Measurements from ENCODE around the gene SELENOF. TPM values are rescaled to one million over a fixed set of nuclear protein-coding genes. Genes with fewer than 3 reads are reported as not detected.

SELENOF gene
- 10 to 100 TPM; 56.4 to 67.6 (median 61.0) TPM for total RNA-seq
- polyA plus RNA-seq, result 10 to 100 TPM; 56.2 to 91.4 (median 75.2) TPM
- long read RNA-seq, donor 1, transcript SELENOF-201 (5 exons, 1,781 nt), result major isoform, 10 of 13 reads
- long read RNA-seq, donor 1, partial matches to known transcripts, result 0 of 13 reads
- long read RNA-seq, donor 1, other reads (novel, unspliced or antisense), result 1 of 13 reads
- long read RNA-seq, donor 2, transcript SELENOF-201 (5 exons, 1,781 nt), result major isoform, 25 of 30 reads
- long read RNA-seq, donor 2, partial matches to known transcripts, result 1 of 30 reads
- long read RNA-seq, donor 2, other reads (novel, unspliced or antisense), result 4 of 30 reads

GRCh38 chr1:86913896-86914600 lies at the start of gene SELENOF:
Gene SELENOF, minus strand, starts transcription at chr1:86914126. Its CDS starts 15 bp downstream, at chr1:86914111.
- intact Hi-C loops (cut with DNase I), result loop anchor here in 1 of 2 donors (10.0 kb wide), 2 partner anchors 129 to 171 kb away; no protein-coding TSS in a partner anchor
- Histone ChIP-seq H3K27ac (peak within 1 kb of the TSS; percentile 98), H3K9me3 (no peaks in the 10 kb centered on the region), H3K4me3 (peak within 1 kb of the TSS; percentile 93), H3K36me3 (ENCODE audit: insufficient read depth in 1 of 2, low read depth in 1 of 2) (peaks cover 0 to 9% of the 10 kb centered on the region in 2 donors), H3K27me3 (ENCODE audit: insufficient read depth in 3 of 3, low read length in 2 of 3) (no peaks in the 10 kb centered on the region), H3K4me1 (peaks cover 19% of the 10 kb centered on the region)
- TF ChIP-seq, protein P1, sequence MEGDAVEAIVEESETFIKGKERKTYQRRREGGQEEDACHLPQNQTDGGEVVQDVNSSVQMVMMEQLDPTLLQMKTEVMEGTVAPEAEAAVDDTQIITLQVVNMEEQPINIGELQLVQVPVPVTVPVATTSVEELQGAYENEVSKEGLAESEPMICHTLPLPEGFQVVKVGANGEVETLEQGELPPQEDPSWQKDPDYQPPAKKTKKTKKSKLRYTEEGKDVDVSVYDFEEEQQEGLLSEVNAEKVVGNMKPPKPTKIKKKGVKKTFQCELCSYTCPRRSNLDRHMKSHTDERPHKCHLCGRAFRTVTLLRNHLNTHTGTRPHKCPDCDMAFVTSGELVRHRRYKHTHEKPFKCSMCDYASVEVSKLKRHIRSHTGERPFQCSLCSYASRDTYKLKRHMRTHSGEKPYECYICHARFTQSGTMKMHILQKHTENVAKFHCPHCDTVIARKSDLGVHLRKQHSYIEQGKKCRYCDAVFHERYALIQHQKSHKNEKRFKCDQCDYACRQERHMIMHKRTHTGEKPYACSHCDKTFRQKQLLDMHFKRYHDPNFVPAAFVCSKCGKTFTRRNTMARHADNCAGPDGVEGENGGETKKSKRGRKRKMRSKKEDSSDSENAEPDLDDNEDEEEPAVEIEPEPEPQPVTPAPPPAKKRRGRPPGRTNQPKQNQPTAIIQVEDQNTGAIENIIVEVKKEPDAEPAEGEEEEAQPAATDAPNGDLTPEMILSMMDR (IDR thresholded peaks at IDR 0.05), result peak; percentile 3
- WGBS, 3 donors, result 0 to 1% (median 0%) methylated on average over 44 of the region's 44 CpGs
- peak; percentile 99 for DNase-seq
- ATAC-seq, result peak; percentile 92 to 99 (median 98)

DNA sequence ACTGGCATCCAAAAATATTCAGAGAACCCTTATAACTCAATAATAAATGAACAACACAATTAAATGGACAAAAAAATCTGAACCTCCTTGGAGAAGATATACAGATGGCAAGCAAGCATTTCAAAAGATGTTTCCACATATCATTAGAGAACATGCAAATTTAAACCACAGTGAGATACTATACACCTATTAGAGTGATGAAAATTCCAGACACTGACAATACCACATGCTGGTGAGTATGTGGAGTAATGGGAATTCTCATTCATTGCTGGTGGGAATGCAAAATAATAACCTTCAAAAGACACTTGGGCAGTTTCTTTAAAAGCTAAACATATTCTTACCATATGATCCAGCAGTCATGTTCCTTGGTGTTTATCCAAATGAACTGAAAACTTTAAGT lies 46.6 kb upstream of the SELENOF start:
- DNase-seq (no peak), ATAC-seq (no peak)
- Histone ChIP-seq H3K4me3 (no peak overlapping the region), H3K9me3 (no peaks in the 10 kb centered on the region), H3K36me3 (ENCODE audit: insufficient read depth in 1 of 2, low read depth in 1 of 2) (no peaks in the 10 kb centered on the region), H3K4me1 (no peaks in the 10 kb centered on the region), H3K27me3 (ENCODE audit: insufficient read depth in 3 of 3, low read length in 2 of 3) (no peaks in the 10 kb centered on the region), H3K27ac (no peak overlapping the region)
- intact Hi-C loops (cut with DNase I), result loop anchor here in 1 of 2 donors (10.0 kb wide), 1 partner anchor 486 kb away; no protein-coding TSS in a partner anchor
- TF ChIP-seq, protein P1 (IDR thresholded peaks at IDR 0.05), result no peak

- H3K36me3 ChIP-seq (ENCODE audit: insufficient read depth in 1 of 2, low read depth in 1 of 2), result no peaks in the 10 kb centered on the region
- intact Hi-C loops (cut with DNase I), result loop anchor here in 1 of 2 donors (5.0 kb wide), 1 partner anchor 40 kb away; no protein-coding TSS in a partner anchor
- TF ChIP-seq, protein P1 (IDR thresholded peaks at IDR 0.05), result no peak
- H3K27me3 ChIP-seq (ENCODE audit: insufficient read depth in 3 of 3, low read length in 2 of 3), result no peaks in the 10 kb centered on the region
- H3K4me1 ChIP-seq, result no peaks in the 10 kb centered on the region
- H3K4me3 ChIP-seq, result no peak overlapping the region
- ATAC-seq (no peak), DNase-seq (no peak)
- H3K9me3 ChIP-seq, result no peaks in the 10 kb centered on the region
- no peak overlapping the region for H3K27ac ChIP-seq
These were observed 43.3 kb upstream of the SELENOF start for GRCh38 chr1:86957221-86957620.

- no peaks in the 10 kb centered on the region for H3K27me3 ChIP-seq (ENCODE audit: insufficient read depth in 3 of 3, low read length in 2 of 3)
- H3K27ac ChIP-seq, result no peak overlapping the region
- H3K4me1 ChIP-seq, result no peaks in the 10 kb centered on the region
- ATAC-seq (no peak), DNase-seq (no peak)
- H3K4me3 ChIP-seq, result no peak overlapping the region
- TF ChIP-seq, protein P1 (IDR thresholded peaks at IDR 0.05), result no peak
- no peaks in the 10 kb centered on the region for H3K9me3 ChIP-seq
- intact Hi-C loops (cut with DNase I), result loop anchor here in 1 of 2 donors (5.0 kb wide), 1 partner anchor 39 kb away; no protein-coding TSS in a partner anchor
- no peaks in the 10 kb centered on the region for H3K36me3 ChIP-seq (ENCODE audit: insufficient read depth in 1 of 2, low read depth in 1 of 2)
These were observed 42.3 kb upstream of the SELENOF start for GRCh38 chr1:86956221-86956620.
